ENCODE results near the gene LTN1. TPM values are rescaled to one million over a fixed set of nuclear protein-coding genes. Genes with fewer than 3 reads are reported as not detected.

LTN1 gene
- total RNA-seq, 1 donor from 2014 or later: 21.1 TPM

DNA sequence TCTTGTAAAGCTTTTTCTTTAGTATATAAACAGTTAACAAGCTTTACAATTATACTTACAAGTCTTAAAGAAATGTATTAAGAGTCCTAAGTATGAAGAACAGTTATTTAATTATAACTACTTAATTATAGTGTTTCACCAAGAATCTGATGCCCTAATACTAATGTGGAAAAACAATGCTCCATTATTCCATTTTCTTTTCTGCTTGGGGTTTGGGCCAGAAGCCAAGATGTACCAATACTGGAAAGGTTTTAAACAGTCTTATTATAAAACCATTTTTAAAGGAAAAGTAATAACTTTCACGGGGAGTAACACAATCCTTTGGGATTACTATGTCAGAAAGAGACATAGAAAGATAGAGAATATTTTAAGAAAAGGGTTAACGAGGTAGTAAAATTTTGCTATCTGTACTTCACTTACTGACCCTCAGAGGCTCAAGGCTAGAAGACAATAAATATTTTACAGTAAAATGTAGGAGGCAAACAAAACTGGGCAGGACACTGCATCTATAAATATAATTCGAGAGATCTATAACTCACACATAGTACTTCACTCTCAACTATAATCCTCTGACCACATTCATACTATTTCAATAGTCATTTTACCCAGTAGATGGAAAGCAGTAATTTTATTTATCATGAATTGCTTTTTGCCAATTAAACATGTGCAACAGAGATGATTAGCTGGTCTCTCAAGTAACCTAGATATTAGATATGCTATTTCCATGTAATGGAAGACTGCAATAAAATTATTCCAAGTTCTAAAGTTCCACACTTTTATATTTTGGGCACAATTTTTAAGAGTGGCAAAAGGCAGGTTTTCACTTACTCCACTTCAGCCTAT lies 63.9 kb downstream of the LTN1 start:
- Histone ChIP-seq H3K4me3 (ENCODE audit: low read depth, low read length) (no peak overlapping the region), H3K36me3 (ENCODE audit: control insufficient read depth, insufficient read depth, low read length) (no peaks in the 10 kb centered on the region), H3K27me3 (ENCODE audit: control insufficient read depth, insufficient read depth, low read length) (no peaks in the 10 kb centered on the region)
- TF ChIP-seq, protein P1, sequence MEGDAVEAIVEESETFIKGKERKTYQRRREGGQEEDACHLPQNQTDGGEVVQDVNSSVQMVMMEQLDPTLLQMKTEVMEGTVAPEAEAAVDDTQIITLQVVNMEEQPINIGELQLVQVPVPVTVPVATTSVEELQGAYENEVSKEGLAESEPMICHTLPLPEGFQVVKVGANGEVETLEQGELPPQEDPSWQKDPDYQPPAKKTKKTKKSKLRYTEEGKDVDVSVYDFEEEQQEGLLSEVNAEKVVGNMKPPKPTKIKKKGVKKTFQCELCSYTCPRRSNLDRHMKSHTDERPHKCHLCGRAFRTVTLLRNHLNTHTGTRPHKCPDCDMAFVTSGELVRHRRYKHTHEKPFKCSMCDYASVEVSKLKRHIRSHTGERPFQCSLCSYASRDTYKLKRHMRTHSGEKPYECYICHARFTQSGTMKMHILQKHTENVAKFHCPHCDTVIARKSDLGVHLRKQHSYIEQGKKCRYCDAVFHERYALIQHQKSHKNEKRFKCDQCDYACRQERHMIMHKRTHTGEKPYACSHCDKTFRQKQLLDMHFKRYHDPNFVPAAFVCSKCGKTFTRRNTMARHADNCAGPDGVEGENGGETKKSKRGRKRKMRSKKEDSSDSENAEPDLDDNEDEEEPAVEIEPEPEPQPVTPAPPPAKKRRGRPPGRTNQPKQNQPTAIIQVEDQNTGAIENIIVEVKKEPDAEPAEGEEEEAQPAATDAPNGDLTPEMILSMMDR (IDR thresholded peaks at IDR 0.05; ENCODE audit: insufficient read depth, low read length, poor library complexity, severe bottlenecking): no peak
- DNase-seq (ENCODE audit: low read depth): no peak

DNA sequence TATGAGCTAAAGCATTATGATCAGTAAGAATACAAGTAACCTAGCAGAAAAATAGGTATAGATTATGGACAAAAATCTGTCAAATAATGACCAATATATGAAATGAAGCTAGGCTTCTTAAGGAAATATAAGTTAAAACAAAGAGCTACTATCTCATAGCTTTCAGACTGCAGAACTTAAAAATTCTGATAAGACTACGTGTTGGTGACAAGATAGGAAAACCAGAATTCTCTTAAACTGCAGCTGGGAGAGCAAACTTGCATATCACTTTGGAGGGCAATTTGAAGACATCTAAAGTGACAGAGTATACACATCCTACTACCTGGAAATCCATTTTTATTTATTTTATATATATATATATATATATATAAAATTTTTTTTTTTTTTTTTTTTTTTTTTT lies 65.5 kb downstream of the LTN1 start:
- DNase-seq (ENCODE audit: low read depth): no peak
- Histone ChIP-seq H3K36me3 (ENCODE audit: control insufficient read depth, insufficient read depth, low read length) (no peaks in the 10 kb centered on the region), H3K27me3 (ENCODE audit: control insufficient read depth, insufficient read depth, low read length) (no peaks in the 10 kb centered on the region), H3K4me3 (ENCODE audit: low read depth, low read length) (no peak overlapping the region)
- TF ChIP-seq, protein P1 (IDR thresholded peaks at IDR 0.05; ENCODE audit: insufficient read depth, low read length, poor library complexity, severe bottlenecking): no peak

DNA sequence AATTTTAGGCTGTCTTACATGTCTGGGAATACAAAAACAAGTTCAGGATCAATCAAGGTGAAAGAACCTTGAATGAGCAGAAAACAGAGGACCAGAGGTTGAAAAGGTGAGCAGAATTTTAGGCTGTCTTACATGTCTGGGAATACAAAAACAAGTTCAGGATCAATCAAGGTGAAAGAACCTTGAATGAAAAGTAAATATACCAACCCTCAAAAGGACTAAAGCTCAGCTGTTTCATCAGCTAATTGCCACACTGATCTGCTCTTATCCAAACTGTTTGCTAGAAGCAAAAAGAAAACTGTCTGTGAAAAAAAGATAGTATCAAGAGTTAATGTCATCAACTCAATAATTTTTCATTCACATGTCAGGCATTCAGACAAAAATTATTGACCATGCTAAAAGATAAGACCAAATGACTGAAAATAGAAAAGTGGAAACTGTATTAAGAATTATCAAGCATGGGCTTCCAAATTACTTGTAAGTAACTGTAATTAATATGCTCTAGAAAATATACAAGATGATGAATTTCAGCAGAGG lies 69.2 kb downstream of the LTN1 start:
- H3K4me3 ChIP-seq (ENCODE audit: low read depth, low read length): no peak overlapping the region
- TF ChIP-seq, protein P1 (IDR thresholded peaks at IDR 0.05; ENCODE audit: insufficient read depth, low read length, poor library complexity, severe bottlenecking): no peak
- DNase-seq (ENCODE audit: low read depth): no peak
- no peaks in the 10 kb centered on the region for H3K36me3 ChIP-seq (ENCODE audit: control insufficient read depth, insufficient read depth, low read length)
- H3K27me3 ChIP-seq (ENCODE audit: control insufficient read depth, insufficient read depth, low read length): no peaks in the 10 kb centered on the region

DNA sequence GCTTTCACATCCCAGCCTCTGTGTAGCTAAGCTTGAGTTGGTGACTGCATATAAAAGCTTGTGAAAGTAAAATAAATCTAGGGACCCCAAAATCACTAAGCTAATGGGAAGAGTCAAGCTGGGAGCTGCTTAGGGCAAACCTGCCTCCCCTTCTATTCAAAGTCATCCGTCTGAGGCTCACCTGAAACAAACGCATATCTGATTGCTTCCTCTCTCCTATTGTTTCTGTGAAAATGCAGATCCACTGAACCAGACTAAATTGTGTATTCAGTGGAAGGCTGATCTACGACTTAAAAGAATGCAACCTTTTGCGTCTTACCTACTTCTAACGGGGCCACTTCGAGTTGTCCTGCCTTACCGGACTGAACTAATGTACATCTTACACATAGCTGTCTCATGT lies 70.3 kb downstream of the LTN1 start:
- Histone ChIP-seq H3K36me3 (ENCODE audit: control insufficient read depth, insufficient read depth, low read length) (no peaks in the 10 kb centered on the region), H3K27me3 (ENCODE audit: control insufficient read depth, insufficient read depth, low read length) (no peaks in the 10 kb centered on the region), H3K4me3 (ENCODE audit: low read depth, low read length) (no peak overlapping the region)
- no peak for DNase-seq (ENCODE audit: low read depth)
- TF ChIP-seq, protein P1 (IDR thresholded peaks at IDR 0.05; ENCODE audit: insufficient read depth, low read length, poor library complexity, severe bottlenecking): no peak

DNA sequence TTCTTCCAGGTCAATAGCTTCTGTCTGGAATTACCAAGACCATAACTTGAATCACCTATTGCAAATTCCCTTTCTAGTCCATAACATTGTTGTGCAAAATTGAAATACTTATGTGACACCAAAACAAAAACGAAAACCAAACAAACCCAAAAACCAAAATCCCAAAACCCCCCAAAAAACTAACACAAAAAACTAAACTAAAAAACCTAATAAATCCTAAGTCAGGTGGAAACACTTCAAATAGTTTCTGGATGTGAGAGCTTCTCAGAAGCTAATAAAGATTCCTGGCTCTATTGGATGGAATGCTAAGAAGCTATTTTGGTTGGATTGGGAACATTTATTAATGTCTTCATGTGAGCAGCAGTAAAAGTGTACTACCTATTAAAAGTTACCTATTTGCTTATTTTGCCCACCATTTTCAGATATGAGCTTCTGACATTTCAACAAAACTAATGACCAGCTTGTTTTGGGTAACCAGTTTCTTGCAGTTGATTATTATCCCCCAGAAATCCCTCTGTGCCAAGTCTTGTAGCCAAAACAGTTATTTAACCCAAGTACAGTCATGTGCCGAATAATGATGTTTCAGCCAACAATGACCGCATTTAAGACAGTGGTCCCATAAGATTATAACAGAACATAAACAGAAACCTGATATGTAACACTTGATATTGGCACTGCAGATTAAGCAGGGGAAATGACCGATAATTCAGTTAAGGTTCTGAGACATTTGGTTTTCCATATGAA lies 76.4 kb downstream of the LTN1 start:
- TF ChIP-seq, protein P1 (IDR thresholded peaks at IDR 0.05; ENCODE audit: insufficient read depth, low read length, poor library complexity, severe bottlenecking): no peak
- no peak for DNase-seq (ENCODE audit: low read depth)
- H3K36me3 ChIP-seq (ENCODE audit: control insufficient read depth, insufficient read depth, low read length): no peaks in the 10 kb centered on the region

More for the DNA sequence above, 76.4 kb downstream of the LTN1 start:
- no peak overlapping the region for H3K4me3 ChIP-seq (ENCODE audit: low read depth, low read length)
- H3K27me3 ChIP-seq (ENCODE audit: control insufficient read depth, insufficient read depth, low read length): no peaks in the 10 kb centered on the region

Measured in kidney epithelial cell (primary cell).